Eye (tissue), 1 donor: ENCODE results near the gene AEN.

Experiments used
- DNase-seq: peaks from one replicate; pipeline ENCODE4 v3.0.0-alpha.2; 2015

The AEN gene

GRCh38 chr15:88680241-88681001, 59.3 kb downstream of the AEN start:
- DNase-seq = peak; percentile 63

GRCh38 chr15:88681610-88682221, 60.6 kb downstream of the AEN start:
- no peak for DNase-seq
